Measurements from ENCODE around the gene RBM23. TPM values are rescaled to one million over a fixed set of nuclear protein-coding genes. Genes with fewer than 3 reads are reported as not detected.
A peak's percentile ranks its signal among the peaks of the same experiment; 100 is the strongest.
"Not testable (repeated sequence)": the region's sequence is repeated elsewhere in the genome, so short reads cannot be mapped to it uniquely, and the experiment has no call there.

Gene RBM23
- total RNA-seq, 4 donors from 2014 or later, result 81.9 to 633 (median 298) TPM

- Histone ChIP-seq H3K4me1 (peaks cover 0 to 54% (median 20%) of the 10 kb centered on the region in 4 donors), H3K36me3 (peaks cover 0 to 35% (median 0%) of the 10 kb centered on the region in 3 donors), H3K27me3 (no peaks in the 10 kb centered on the region), H3K27ac (peak overlapping the region in 3 of 4 donors; percentile 28 to 97 (median 32)), H3K9me3 (no peaks in the 10 kb centered on the region), H3K4me3 (no peak overlapping the region)
- TF ChIP-seq EP300 (IDR thresholded peaks at IDR 0.05), result peak in 1 of 2 donors; percentile 47
- no peak for TF ChIP-seq POLR2A (IDR thresholded peaks at IDR 0.05)
- 79 to 80% methylated on average over 8 of the region's 8 CpGs for WGBS, 2 donors
- DNase-seq (ENCODE audit: low spot score in 2 of 2), result peak in 1 of 2 donors; percentile 56
These were observed 2.9 kb downstream of the RBM23 start for GRCh38 chr14:22915886-22916521.

GRCh38 chr14:22914836-22915235 lies 4.1 kb downstream of the RBM23 start:
- Histone ChIP-seq H3K4me1 (peaks cover 0 to 52% (median 19%) of the 10 kb centered on the region in 4 donors), H3K36me3 (peaks cover 0 to 37% (median 0%) of the 10 kb centered on the region in 3 donors)
- not testable (repeated sequence) for H3K4me3 ChIP-seq; DNase-seq (ENCODE audit: low spot score in 2 of 2); H3K9me3 ChIP-seq; H3K27me3 ChIP-seq; H3K27ac ChIP-seq
- 92 to 94% methylated on average over 4 of the region's 4 CpGs for WGBS, 2 donors

GRCh38 chr14:22910916-22911315 lies 8.0 kb downstream of the RBM23 start:
- peaks cover 0 to 76% (median 12%) of the 10 kb centered on the region in 3 donors for H3K36me3 ChIP-seq
- H3K27me3 ChIP-seq, result no peaks in the 10 kb centered on the region
- H3K4me1 ChIP-seq, result peaks cover 0 to 24% (median under 1%) of the 10 kb centered on the region in 4 donors
- 90% methylated on average over 5 of the region's 5 CpGs for WGBS, 2 donors
- H3K4me3 ChIP-seq, result no peak overlapping the region
- no peak for TF ChIP-seq CTCF (IDR thresholded peaks at IDR 0.05)
- no peak for TF ChIP-seq POLR2A (IDR thresholded peaks at IDR 0.05)
- no peak for TF ChIP-seq EP300 (IDR thresholded peaks at IDR 0.05)
- DNase-seq (ENCODE audit: low spot score in 2 of 2), result no peak
- H3K27ac ChIP-seq, result no peak overlapping the region
- H3K9me3 ChIP-seq, result no peaks in the 10 kb centered on the region

- WGBS, 2 donors, result 88 to 89% methylated on average over 8 of the region's 8 CpGs
- H3K4me3 ChIP-seq, result no peak overlapping the region
- TF ChIP-seq EP300 (IDR thresholded peaks at IDR 0.05) (no peak), CTCF (IDR thresholded peaks at IDR 0.05) (no peak), POLR2A (IDR thresholded peaks at IDR 0.05) (no peak)
- H3K9me3 ChIP-seq, result no peaks in the 10 kb centered on the region
- no peaks in the 10 kb centered on the region for H3K27me3 ChIP-seq
- peaks cover 2 to 91% (median 16%) of the 10 kb centered on the region in 3 donors for H3K36me3 ChIP-seq
- H3K4me1 ChIP-seq, result peaks cover 0 to 16% (median 0%) of the 10 kb centered on the region in 4 donors
- DNase-seq (ENCODE audit: low spot score in 2 of 2), result no peak
- no peak overlapping the region for H3K27ac ChIP-seq
These were observed 10.3 kb downstream of the RBM23 start for GRCh38 chr14:22908601-22909000.

- Histone ChIP-seq H3K27ac (no peak overlapping the region), H3K27me3 (no peaks in the 10 kb centered on the region), H3K9me3 (no peaks in the 10 kb centered on the region), H3K36me3 (peaks cover 2 to 98% (median 16%) of the 10 kb centered on the region in 3 donors), H3K4me3 (no peak overlapping the region), H3K4me1 (peaks cover 0 to 14% (median 0%) of the 10 kb centered on the region in 4 donors)
- no peak for TF ChIP-seq CTCF (IDR thresholded peaks at IDR 0.05)
- TF ChIP-seq EP300 (IDR thresholded peaks at IDR 0.05), result no peak
- no peak for TF ChIP-seq POLR2A (IDR thresholded peaks at IDR 0.05)
- 86 to 90% methylated on average over 3 of the region's 3 CpGs for WGBS, 2 donors
- DNase-seq (ENCODE audit: low spot score in 2 of 2), result no peak
These were observed 11.5 kb downstream of the RBM23 start for GRCh38 chr14:22907429-22907828.

GRCh38 chr14:22906073-22906472 lies 12.9 kb downstream of the RBM23 start:
- Histone ChIP-seq H3K9me3 (no peaks in the 10 kb centered on the region), H3K36me3 (peaks cover 2 to 100% (median 16%) of the 10 kb centered on the region in 3 donors), H3K4me1 (peaks cover 0 to under 1% (median 0%) of the 10 kb centered on the region in 4 donors), H3K27ac (no peak overlapping the region), H3K27me3 (no peaks in the 10 kb centered on the region), H3K4me3 (no peak overlapping the region)
- 95 to 98% methylated on average over 20 of the region's 20 CpGs for WGBS, 2 donors
- TF ChIP-seq EP300 (IDR thresholded peaks at IDR 0.05), result no peak
- no peak for TF ChIP-seq POLR2A (IDR thresholded peaks at IDR 0.05)
- TF ChIP-seq CTCF (IDR thresholded peaks at IDR 0.05), result no peak
- DNase-seq (ENCODE audit: low spot score in 2 of 2), result no peak
